B cell (primary cell): ENCODE data around the gene PDE3A. TPM values are rescaled to one million over a fixed set of nuclear protein-coding genes. Genes with fewer than 3 reads are reported as not detected.

Experiments
- ATAC-seq: fragments of 200-7000 bp; cut with Tn5 transposase; one replicate; pipeline ENCODE4 v1.10.0; 2021; ENCODE audit warnings: low read depth, mild to moderate bottlenecking, moderate number of reproducible peaks, moderate library complexity
- CTCF ChIA-PET: fragments of 350-600 bp; sonication (Branson Sonifier 250); formaldehyde crosslinking; loops from one replicate; lab custom pipeline; 2021; ENCODE audit warnings: antibody characterized with exemption, inconsistent platforms; lab: Charles Lee
- POLR2A ChIA-PET: fragments of 350-600 bp; sonication (Branson Sonifier 250); formaldehyde crosslinking; loops from one replicate; lab custom pipeline; 2021; ENCODE audit warnings: antibody characterized with exemption; lab: Charles Lee
- DNase-seq: peaks from one replicate; pipeline ENCODE4 v3.0.0; 2013
- H2AFZ ChIP-seq: 2 replicates; pipeline ENCODE4 v1.6.1; 2012; ENCODE audit warnings: mild to moderate bottlenecking, low read depth, low read length; ENCODE audit not compliant: insufficient read depth, poor library complexity, severe bottlenecking
- H3K27ac ChIP-seq, 2 donors: 1 replicate in 1 of 2; 2 replicates in 1 of 2; pipeline ENCODE4 v1.5.1; 2012 to 2013; ENCODE audit warnings: low read length in 2 of 2, mild to moderate bottlenecking in 2 of 2, moderate library complexity in 1 of 2
- H3K27me3 ChIP-seq, 4 experiments: fragments of 200-600 bp in 1 of 4; sonication (generic) in 1 of 4; replicated peaks in 1 of 4; 1 replicate in 2 of 4; 2 replicates in 2 of 4; pipeline versions ENCODE4 v1.6.1 to v1.7.0; 2013 to 2016; ENCODE audit warnings: low read length in 3 of 4, mild to moderate bottlenecking in 2 of 4, mixed read lengths in 1 of 4, moderate library complexity in 1 of 4; ENCODE audit not compliant: insufficient read depth in 4 of 4, control insufficient read depth in 3 of 4; ENCODE audit errors: control extremely low read depth in 1 of 4
- H3K36me3 ChIP-seq, 2 experiments: replicated peaks in 1 of 2; 1 replicate in 1 of 2; 2 replicates in 1 of 2; pipeline versions ENCODE4 v1.6.1 to v1.7.1; 2013; ENCODE audit warnings: low read length in 1 of 2; ENCODE audit not compliant: insufficient read depth in 2 of 2, control insufficient read depth in 1 of 2; ENCODE audit errors: control extremely low read depth in 1 of 2, extremely low read depth in 1 of 2
- H3K4me1 ChIP-seq, 2 donors: fragments of 200-600 bp in 1 of 2; sonication (generic) in 1 of 2; 1 replicate in 1 of 2; 2 replicates in 1 of 2; pipeline versions ENCODE4 v1.5.1 to v1.6.1; 2013 to 2017; ENCODE audit warnings: low read length in 2 of 2; ENCODE audit not compliant: control insufficient read depth in 2 of 2, insufficient read depth in 2 of 2
- H3K4me2 ChIP-seq: replicated peaks from 2 replicates; pipeline ENCODE3; 2012; ENCODE audit warnings: mild to moderate bottlenecking, low read depth, low read length; ENCODE audit not compliant: poor library complexity, severe bottlenecking
- H3K4me3 ChIP-seq, 5 experiments: fragments of 200-600 bp in 1 of 5; sonication (generic) in 1 of 5; 1 replicate in 3 of 5; 2 replicates in 2 of 5; pipeline versions ENCODE4 v1.5.1 to v1.7.0; 2011 to 2016; ENCODE audit warnings: low read length in 4 of 5, mild to moderate bottlenecking in 4 of 5, low read depth in 2 of 5, control low read depth in 1 of 5, moderate library complexity in 1 of 5; ENCODE audit not compliant: insufficient read depth in 1 of 5; ENCODE audit errors: control extremely low read depth in 1 of 5, extremely low read depth in 1 of 5
- H3K79me2 ChIP-seq: fragments of 200-600 bp; sonication (generic); one replicate; pipeline ENCODE4 v1.6.0; 2016; ENCODE audit warnings: low read length; ENCODE audit not compliant: control insufficient read depth, insufficient read depth
- H3K9ac ChIP-seq: fragments of 200-600 bp; sonication (generic); 2 replicates; pipeline ENCODE4 v1.6.1; 2017; ENCODE audit warnings: mild to moderate bottlenecking, low read length, moderate library complexity
- H3K9me3 ChIP-seq, 3 donors: one replicate each; pipeline versions ENCODE4 v1.6.1 to v1.7.1; 2013; ENCODE audit warnings: low read length in 2 of 3; ENCODE audit not compliant: control insufficient read depth in 2 of 3, insufficient read depth in 1 of 3; ENCODE audit errors: control extremely low read depth in 1 of 3
- H4K20me1 ChIP-seq: 2 replicates; pipeline ENCODE4 v1.6.0; 2012; ENCODE audit warnings: mild to moderate bottlenecking, low read length; ENCODE audit not compliant: insufficient read depth, control insufficient read depth, poor library complexity, severe bottlenecking
- H3K27ac Mint-ChIP-seq: one replicate; pipeline ENCODE4 v1.8.0; 2021; ENCODE audit warnings: mixed read lengths
- H3K27me3 Mint-ChIP-seq: one replicate; pipeline ENCODE4 v1.8.0; 2021; ENCODE audit warnings: mixed read lengths
- H3K4me1 Mint-ChIP-seq: one replicate; pipeline ENCODE4 v1.8.0; 2021; ENCODE audit warnings: mixed read lengths
- H3K4me3 Mint-ChIP-seq: one replicate; pipeline ENCODE4 v1.8.0; 2021; ENCODE audit warnings: mixed read lengths
- H3K9me3 Mint-ChIP-seq: one replicate; pipeline ENCODE4 v1.8.0; 2022; ENCODE audit warnings: mixed read lengths; ENCODE audit not compliant: insufficient read depth
- EZH2 ChIP-seq: IDR thresholded peaks from 2 replicates; pipeline ENCODE4 v1.6.1; 2012; ENCODE audit warnings: borderline replicate concordance, low read depth, mild to moderate bottlenecking, moderate library complexity, low read length; ENCODE audit not compliant: insufficient read depth, poor library complexity, severe bottlenecking
- WGBS: methylation state at CpG from one replicate; pipeline ENCODE4 v1.1.5; 2013; ENCODE audit warnings: missing lambda C conversion rate; ENCODE audit not compliant: insufficient coverage; 5-methylcytosine and 5-hydroxymethylcytosine counted together
- intact Hi-C: fragments of 100-400 bp; cut with micrococcal nuclease; formaldehyde crosslinking; loops from one replicate; pipeline ENCODE4 v1.10.0; 2022
- polyA plus RNA-seq: library from polyadenylated mRNA; depleted of rRNA; stranded (reverse); fragments of >200 nt; gene quantifications from 2 replicates; pipeline ENCODE4 v1.2.3, GENCODE V29; 2012
- total RNA-seq, 2 donors: library from RNA; stranded (reverse); fragments of 120-200 nt in 1 of 2; gene quantifications; 1 replicate in 1 of 2; 2 replicates in 1 of 2; pipeline versions ENCODE4 v1.2.3 to v1.2.4, GENCODE V29; 2013 to 2022
- TF ChIP-seq, protein P1 (sequence below): fragments of 200-600 bp; IDR thresholded peaks from one replicate; pipeline ENCODE4 v1.8.0; 2022; ENCODE audit warnings: antibody characterized with exemption, mild to moderate bottlenecking

The PDE3A gene
- total and polyA plus RNA-seq, 2 donors (not counting 1 experiment from before 2014, with no cell fraction given) = not detected

DNA sequence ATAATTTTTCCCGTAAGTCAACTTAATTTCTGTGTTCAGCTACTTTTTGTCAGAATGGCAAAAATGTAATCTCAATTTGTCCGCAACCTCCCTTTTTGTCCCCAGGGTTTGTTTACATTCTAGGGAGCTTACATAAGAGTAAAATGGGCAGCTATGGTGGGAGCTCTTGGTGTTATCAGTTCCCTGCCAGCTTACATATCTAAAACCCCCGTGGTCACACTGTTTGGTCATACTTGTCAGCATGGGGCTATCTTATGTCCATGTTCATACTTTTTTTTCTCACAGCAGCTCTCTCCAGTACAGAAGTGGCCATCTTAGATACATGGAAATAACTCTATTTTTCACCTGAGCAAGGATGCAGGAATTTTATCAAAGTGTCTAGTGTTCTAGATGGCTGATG lies 343.5 kb downstream of the PDE3A start:
- DNase-seq (no peak), ATAC-seq (no peak)
- CTCF ChIA-PET = no interaction called here
- Mint-ChIP-seq H3K27me3 (no peaks in the 10 kb centered on the region), H3K27ac (no peak overlapping the region), H3K4me1 (no peaks in the 10 kb centered on the region), H3K9me3 (peaks cover 5% of the 10 kb centered on the region), H3K4me3 (no peak overlapping the region)
- H3K36me3 ChIP-seq = no peaks in the 10 kb centered on the region
- no peaks in the 10 kb centered on the region for H4K20me1 ChIP-seq
- no peaks in the 10 kb centered on the region for H3K79me2 ChIP-seq
- TF ChIP-seq, protein P1, sequence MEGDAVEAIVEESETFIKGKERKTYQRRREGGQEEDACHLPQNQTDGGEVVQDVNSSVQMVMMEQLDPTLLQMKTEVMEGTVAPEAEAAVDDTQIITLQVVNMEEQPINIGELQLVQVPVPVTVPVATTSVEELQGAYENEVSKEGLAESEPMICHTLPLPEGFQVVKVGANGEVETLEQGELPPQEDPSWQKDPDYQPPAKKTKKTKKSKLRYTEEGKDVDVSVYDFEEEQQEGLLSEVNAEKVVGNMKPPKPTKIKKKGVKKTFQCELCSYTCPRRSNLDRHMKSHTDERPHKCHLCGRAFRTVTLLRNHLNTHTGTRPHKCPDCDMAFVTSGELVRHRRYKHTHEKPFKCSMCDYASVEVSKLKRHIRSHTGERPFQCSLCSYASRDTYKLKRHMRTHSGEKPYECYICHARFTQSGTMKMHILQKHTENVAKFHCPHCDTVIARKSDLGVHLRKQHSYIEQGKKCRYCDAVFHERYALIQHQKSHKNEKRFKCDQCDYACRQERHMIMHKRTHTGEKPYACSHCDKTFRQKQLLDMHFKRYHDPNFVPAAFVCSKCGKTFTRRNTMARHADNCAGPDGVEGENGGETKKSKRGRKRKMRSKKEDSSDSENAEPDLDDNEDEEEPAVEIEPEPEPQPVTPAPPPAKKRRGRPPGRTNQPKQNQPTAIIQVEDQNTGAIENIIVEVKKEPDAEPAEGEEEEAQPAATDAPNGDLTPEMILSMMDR = no peak
- TF ChIP-seq EZH2 = no peak
- POLR2A ChIA-PET = no interaction called here
- no peak overlapping the region for H2AFZ ChIP-seq
- no peak overlapping the region for H3K9ac ChIP-seq
- no peak overlapping the region for H3K27ac ChIP-seq
- no peaks in the 10 kb centered on the region for H3K27me3 ChIP-seq
- no peaks in the 10 kb centered on the region for H3K9me3 ChIP-seq
- intact Hi-C loops = no loop called here
- no peak overlapping the region for H3K4me3 ChIP-seq
- 38% methylated on average over 1 of the region's 3 CpGs for WGBS
- no peak overlapping the region for H3K4me2 ChIP-seq
- H3K4me1 ChIP-seq = no peaks in the 10 kb centered on the region

DNA sequence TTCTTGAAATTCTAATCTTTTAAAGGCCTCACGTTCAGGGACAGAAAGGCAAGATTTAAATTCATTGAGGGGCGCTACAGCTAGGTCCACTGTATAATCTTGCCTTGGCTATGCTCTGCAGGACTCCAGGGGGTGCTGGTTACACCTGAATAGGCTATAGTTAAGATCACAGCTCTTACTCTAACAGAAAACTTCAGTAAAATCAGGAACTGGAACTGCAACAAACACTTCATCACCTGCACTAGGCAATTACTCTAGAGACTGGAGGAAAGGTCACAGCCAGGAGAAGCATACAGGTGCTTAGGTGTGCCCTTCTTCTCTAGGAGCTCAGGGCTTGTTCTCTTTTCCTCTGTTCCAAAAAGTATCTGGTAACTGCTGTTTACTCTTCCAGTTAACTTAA lies 347.7 kb downstream of the PDE3A start:
- Mint-ChIP-seq H3K27ac (no peak overlapping the region), H3K27me3 (no peaks in the 10 kb centered on the region), H3K4me1 (no peaks in the 10 kb centered on the region), H3K4me3 (no peak overlapping the region), H3K9me3 (peaks cover 2% of the 10 kb centered on the region)
- TF ChIP-seq, protein P1 = no peak
- TF ChIP-seq EZH2 = no peak
- H3K4me3 ChIP-seq = no peak overlapping the region
- H3K27ac ChIP-seq = no peak overlapping the region
- no peaks in the 10 kb centered on the region for H3K79me2 ChIP-seq
- no peak overlapping the region for H3K9ac ChIP-seq
- intact Hi-C loops = no loop called here
- H3K4me1 ChIP-seq = no peaks in the 10 kb centered on the region
- no peak overlapping the region for H2AFZ ChIP-seq
- H3K27me3 ChIP-seq = no peaks in the 10 kb centered on the region
- no peak for DNase-seq
- H3K9me3 ChIP-seq = no peaks in the 10 kb centered on the region
- no peak overlapping the region for H3K4me2 ChIP-seq
- H4K20me1 ChIP-seq = no peaks in the 10 kb centered on the region
- ChIA-PET CTCF (no interaction called here), POLR2A (no interaction called here)
- WGBS = 78% methylated on average over 2 of the region's 2 CpGs
- no peaks in the 10 kb centered on the region for H3K36me3 ChIP-seq
- ATAC-seq = no peak
